GM23338 (cell line): Measurements from ENCODE around the gene EHF. TPM values are rescaled to one million over a fixed set of nuclear protein-coding genes. Genes with fewer than 3 reads are reported as not detected.

Experiments
- ATAC-seq: fragments of 200-7000 bp; cut with Tn5 transposase; 3 replicates; pipeline ENCODE4 v1.9.1; 2020
- DNase-seq: peaks from one replicate; pipeline ENCODE4 v3.0.0-alpha.2; 2015; ENCODE audit warnings: low spot score
- H2AFZ ChIP-seq: fragments of 200-600 bp; sonication (generic); 2 replicates; pipeline ENCODE4 v1.8.0; 2016; ENCODE audit warnings: antibody characterized with exemption, mild to moderate bottlenecking, moderate library complexity
- H3F3A ChIP-seq: fragments of 200-600 bp; sonication (generic); replicated peaks from 2 replicates; pipeline ENCODE4 v1.8.0; 2017; ENCODE audit warnings: antibody characterized with exemption, mixed run types, low read depth
- H3K27ac ChIP-seq: fragments of 200-600 bp; sonication (generic); 2 replicates; pipeline ENCODE4 v1.6.1; 2016; ENCODE audit warnings: low read depth
- H3K27me3 ChIP-seq: fragments of 200-600 bp; sonication (generic); 2 replicates; pipeline ENCODE4 v1.8.0; 2016; ENCODE audit warnings: mild to moderate bottlenecking, mixed run types, moderate library complexity; ENCODE audit not compliant: insufficient read depth
- H3K36me3 ChIP-seq: fragments of 200-600 bp; sonication (generic); 2 replicates; pipeline ENCODE4 v1.8.0; 2016; ENCODE audit warnings: mild to moderate bottlenecking; ENCODE audit not compliant: insufficient read depth
- H3K4me1 ChIP-seq: fragments of 200-600 bp; sonication (generic); 2 replicates; pipeline ENCODE4 v1.8.0; 2016; ENCODE audit warnings: mild to moderate bottlenecking, moderate library complexity; ENCODE audit not compliant: insufficient read depth
- H3K4me2 ChIP-seq: fragments of 200-600 bp; sonication (generic); 2 replicates; pipeline ENCODE4 v1.7.1; 2017; ENCODE audit warnings: mixed run types
- H3K4me3 ChIP-seq: fragments of 200-600 bp; sonication (generic); 2 replicates; pipeline ENCODE4 v1.6.1; 2016; ENCODE audit warnings: mixed run types
- H3K79me2 ChIP-seq: fragments of 200-600 bp; sonication (generic); replicated peaks from 2 replicates; pipeline ENCODE4 v1.8.0; 2017; ENCODE audit warnings: mild to moderate bottlenecking; ENCODE audit not compliant: insufficient read depth
- H3K9me2 ChIP-seq: fragments of 200-600 bp; sonication (generic); 2 replicates; pipeline ENCODE4 v1.8.0; 2017; ENCODE audit not compliant: insufficient read depth
- H4K20me1 ChIP-seq: fragments of 200-600 bp; sonication (generic); replicated peaks from 2 replicates; pipeline ENCODE4 v1.8.0; 2017; ENCODE audit warnings: mild to moderate bottlenecking; ENCODE audit not compliant: insufficient read depth
- H3K27ac Mint-ChIP-seq: 2 replicates; pipeline ENCODE4 v1.8.0; 2020; ENCODE audit warnings: inconsistent platforms, mild to moderate bottlenecking, moderate library complexity, mixed read lengths
- H3K27me3 Mint-ChIP-seq: 3 replicates; pipeline ENCODE4 v1.8.0; 2022; ENCODE audit warnings: low read depth, mild to moderate bottlenecking, moderate library complexity, mixed read lengths, inconsistent platforms; ENCODE audit not compliant: insufficient read depth, poor library complexity
- H3K36me3 Mint-ChIP-seq: 3 replicates; pipeline ENCODE4 v1.8.0; 2021; ENCODE audit warnings: low read depth, mild to moderate bottlenecking, inconsistent platforms, moderate library complexity, mixed read lengths
- H3K4me1 Mint-ChIP-seq: 3 replicates; pipeline ENCODE4 v1.8.0; 2020; ENCODE audit warnings: mild to moderate bottlenecking, inconsistent platforms, mixed read lengths
- H3K4me3 Mint-ChIP-seq: 3 replicates; pipeline ENCODE4 v1.8.0; 2021; ENCODE audit warnings: moderate library complexity, mild to moderate bottlenecking, inconsistent platforms, mixed read lengths
- H3K9me3 Mint-ChIP-seq: 3 replicates; pipeline ENCODE4 v1.8.0; 2020; ENCODE audit warnings: moderate library complexity, mild to moderate bottlenecking, inconsistent platforms, mixed read lengths
- CTCF ChIP-seq, 2 experiments: fragments of 200-600 bp in 1 of 2; sonication (generic) in 1 of 2; conservative IDR thresholded peaks; 2 replicates each; pipeline versions ENCODE4 v1.5.1 to v1.6.1; 2016 to 2017; ENCODE audit warnings: antibody characterized with exemption in 2 of 2, low read depth in 2 of 2, mild to moderate bottlenecking in 2 of 2, moderate library complexity in 1 of 2
- ETS1 ChIP-seq: IDR thresholded peaks from 2 replicates; pipeline ENCODE4 v1.6.1; 2016; ENCODE audit warnings: antibody characterized with exemption
- EZH2 ChIP-seq: fragments of 200-600 bp; sonication (generic); IDR thresholded peaks from one replicate; pipeline ENCODE4 v1.8.0; 2017; ENCODE audit warnings: antibody characterized with exemption, mild to moderate bottlenecking, low read depth; ENCODE audit not compliant: unreplicated experiment
- EZH2phosphoT487 ChIP-seq: fragments of 200-600 bp; sonication (generic); IDR thresholded peaks from one replicate; pipeline ENCODE4 v1.8.1; 2018; ENCODE audit warnings: antibody characterized with exemption; ENCODE audit not compliant: unreplicated experiment
- JUNB ChIP-seq: IDR thresholded peaks from one replicate; pipeline ENCODE4 v1.6.1; 2016; ENCODE audit warnings: antibody characterized with exemption; ENCODE audit not compliant: unreplicated experiment
- NANOG ChIP-seq: IDR thresholded peaks from 2 replicates; pipeline ENCODE4 v1.6.1; 2016; ENCODE audit warnings: antibody characterized with exemption, borderline replicate concordance
- POLR2AphosphoS5 ChIP-seq: IDR thresholded peaks from 2 replicates; pipeline ENCODE4 v1.6.1; 2016; ENCODE audit warnings: antibody characterized with exemption, low read depth
- STAT1 ChIP-seq: IDR thresholded peaks from one replicate; pipeline ENCODE4 v1.6.1; 2016; ENCODE audit warnings: antibody characterized with exemption; ENCODE audit not compliant: unreplicated experiment
- ZNF331 ChIP-seq: fragments of 250-450 bp; sonication (Bioruptor Pico); IDR thresholded peaks from 2 replicates; pipeline ENCODE4 v1.5.0; 2020; ENCODE audit warnings: low read depth, mild to moderate bottlenecking, moderate library complexity
- polyA plus RNA-seq: library from polyadenylated mRNA; unstranded; fragments of >200 nt; fragmentation: Nextera tagmentation; extraction: Ambion mirVana; gene quantifications from 2 replicates; pipeline ENCODE4 v1.2.1, GENCODE V29; 2016
- total RNA-seq: library from RNA; depleted of rRNA; stranded (reverse); fragments of >200 nt; shearing (Covaris generic); gene quantifications from 2 replicates; pipeline ENCODE4 v1.2.3, GENCODE V29; 2014

The EHF gene
- total and polyA plus RNA-seq, 2 experiments from 2014 or later = not detected

- H3K27me3 Mint-ChIP-seq = peaks cover 3% of the 10 kb centered on the region
- no peaks in the 10 kb centered on the region for H3K79me2 ChIP-seq
- H3K27me3 ChIP-seq = no peaks in the 10 kb centered on the region
- H3K36me3 Mint-ChIP-seq = no peaks in the 10 kb centered on the region
- no peaks in the 10 kb centered on the region for H3K9me2 ChIP-seq
- no peak overlapping the region for H3K27ac ChIP-seq
- DNase-seq (no peak), ATAC-seq (no peak)
- no peaks in the 10 kb centered on the region for H3F3A ChIP-seq
- H2AFZ ChIP-seq = no peak overlapping the region
- no peaks in the 10 kb centered on the region for H3K4me1 Mint-ChIP-seq
- H3K4me3 ChIP-seq = no peak overlapping the region
- H3K9me3 Mint-ChIP-seq = no peaks in the 10 kb centered on the region
- no peak overlapping the region for H3K4me2 ChIP-seq
- TF ChIP-seq CTCF (conservative IDR thresholded peaks at IDR 0.05; ENCODE audit: low read depth in 2 of 2) (no peak), POLR2AphosphoS5 (no peak), STAT1 (no peak)
- H3K36me3 ChIP-seq = no peaks in the 10 kb centered on the region
- no peak overlapping the region for H3K27ac Mint-ChIP-seq
- no peaks in the 10 kb centered on the region for H3K4me1 ChIP-seq
- no peak overlapping the region for H3K4me3 Mint-ChIP-seq
- H4K20me1 ChIP-seq = no peaks in the 10 kb centered on the region
Observed at GRCh38 chr11:34604911-34605310, 16.0 kb upstream of the EHF start.

- no peaks in the 10 kb centered on the region for H4K20me1 ChIP-seq
- H2AFZ ChIP-seq = no peak overlapping the region
- no peak overlapping the region for H3K4me3 Mint-ChIP-seq
- no peaks in the 10 kb centered on the region for H3K27me3 ChIP-seq
- no peaks in the 10 kb centered on the region for H3K79me2 ChIP-seq
- no peak overlapping the region for H3K4me2 ChIP-seq
- H3K36me3 Mint-ChIP-seq = no peaks in the 10 kb centered on the region
- ATAC-seq (no peak), DNase-seq (no peak)
- no peaks in the 10 kb centered on the region for H3K4me1 Mint-ChIP-seq
- TF ChIP-seq CTCF (conservative IDR thresholded peaks at IDR 0.05; ENCODE audit: low read depth in 2 of 2) = no peak
- no peak for TF ChIP-seq ETS1
- no peak for TF ChIP-seq EZH2
- no peak for TF ChIP-seq ZNF331 (CRISPR knock-in tag)
- no peak for TF ChIP-seq EZH2phosphoT487
- no peak for TF ChIP-seq JUNB
- TF ChIP-seq NANOG = no peak
- H3K4me1 ChIP-seq = no peaks in the 10 kb centered on the region
- H3K4me3 ChIP-seq = no peak overlapping the region
- no peaks in the 10 kb centered on the region for H3K9me2 ChIP-seq
- H3K27ac Mint-ChIP-seq = no peak overlapping the region
- no peaks in the 10 kb centered on the region for H3K36me3 ChIP-seq
- H3K9me3 Mint-ChIP-seq = no peaks in the 10 kb centered on the region
- H3K27ac ChIP-seq = no peak overlapping the region
- no peaks in the 10 kb centered on the region for H3K27me3 Mint-ChIP-seq
- no peaks in the 10 kb centered on the region for H3F3A ChIP-seq
Observed at GRCh38 chr11:34605481-34606325, 15.2 kb upstream of the EHF start.
